IPS-18c (cell line): ENCODE results near the gene RHBG.

Source experiments
- H3K4me3 ChIP-seq: 2 replicates; pipeline ENCODE4 v1.7.0; 2013; ENCODE audit warnings: low read depth, mild to moderate bottlenecking, low read length, moderate library complexity; ENCODE audit not compliant: insufficient read depth
- H3K9me3 ChIP-seq: one replicate; pipeline ENCODE4 v1.6.1; 2013; ENCODE audit warnings: mild to moderate bottlenecking, low read length, moderate library complexity; ENCODE audit not compliant: control insufficient read depth, insufficient read depth

The RHBG gene

DNA sequence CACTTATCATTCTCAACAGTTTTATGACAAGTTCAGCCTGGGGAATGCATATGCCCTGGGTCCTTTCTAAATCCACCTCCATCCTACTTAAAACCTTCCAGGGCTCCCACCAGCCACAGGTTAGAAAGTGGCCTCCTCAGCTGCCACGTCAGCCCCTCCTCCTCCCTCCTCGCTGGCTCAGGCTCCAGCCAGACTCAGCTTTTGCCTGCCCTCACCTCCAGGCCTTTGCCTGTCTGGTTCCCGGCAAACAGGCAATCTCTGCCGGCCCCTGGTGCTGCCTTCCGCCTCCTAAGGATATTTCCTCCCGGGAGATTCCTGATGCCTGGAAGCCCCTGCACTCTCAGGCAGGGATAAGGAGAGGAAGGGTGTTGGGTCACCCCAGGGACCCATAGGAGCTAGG is 9.5 kb downstream of the RHBG start:
- no peaks in the 10 kb centered on the region for H3K9me3 ChIP-seq
- no peak overlapping the region for H3K4me3 ChIP-seq

DNA sequence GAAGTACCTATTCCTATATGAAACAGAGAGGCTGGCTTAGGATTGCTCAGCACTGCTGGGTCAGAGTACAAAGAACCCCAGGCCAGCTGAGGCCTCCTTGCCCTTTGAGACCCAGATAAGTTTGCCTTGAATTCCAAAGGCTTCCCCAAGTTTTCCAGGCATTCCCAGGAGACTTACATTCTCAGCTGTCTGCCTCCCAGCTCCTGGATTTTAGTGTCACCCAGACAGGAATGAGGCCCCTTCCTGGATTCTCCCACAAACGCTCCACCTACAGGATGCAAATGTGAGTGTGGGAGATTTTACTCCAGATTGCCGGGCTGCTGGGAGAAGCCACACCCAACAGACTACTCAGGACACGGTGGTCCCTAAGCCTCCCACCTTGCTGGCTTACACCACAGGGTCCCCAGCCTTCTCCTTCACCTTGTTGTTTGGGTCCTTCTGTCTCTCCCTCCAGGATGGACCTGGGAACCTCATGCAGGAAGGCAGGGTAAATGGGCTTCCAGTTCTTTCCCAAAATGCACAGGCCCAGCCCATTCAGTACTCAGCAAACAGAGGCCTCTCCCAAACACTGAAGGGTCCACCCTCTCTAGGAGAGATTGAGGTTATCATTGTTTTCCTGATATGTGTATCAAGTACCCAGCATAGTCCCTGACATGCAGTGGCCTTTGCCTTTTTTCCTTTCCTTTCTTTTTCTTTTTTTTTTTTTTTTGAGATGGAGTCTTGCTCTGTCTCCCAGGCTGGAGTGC is 10.6 kb downstream of the RHBG start:
- no peak overlapping the region for H3K4me3 ChIP-seq
- no peaks in the 10 kb centered on the region for H3K9me3 ChIP-seq

DNA sequence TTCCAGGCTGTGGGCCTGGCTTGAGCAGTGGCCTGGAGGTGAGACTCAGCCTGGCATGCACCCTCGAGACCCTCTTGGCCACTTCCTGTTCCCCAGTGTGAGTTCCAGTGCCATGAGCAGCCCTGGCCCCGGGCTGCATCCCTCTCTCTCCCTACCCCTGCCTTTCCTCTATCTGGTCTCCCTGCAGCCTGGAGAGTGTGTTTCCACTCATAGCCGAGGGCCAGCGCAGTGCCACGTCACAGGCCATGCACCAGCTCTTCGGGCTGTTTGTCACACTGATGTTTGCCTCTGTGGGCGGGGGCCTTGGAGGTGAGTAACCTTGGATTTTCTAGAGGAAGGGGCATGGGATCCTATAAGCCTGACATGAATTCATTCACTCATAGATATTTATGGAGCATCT is 13.6 kb downstream of the RHBG start:
- H3K4me3 ChIP-seq = no peak overlapping the region

DNA sequence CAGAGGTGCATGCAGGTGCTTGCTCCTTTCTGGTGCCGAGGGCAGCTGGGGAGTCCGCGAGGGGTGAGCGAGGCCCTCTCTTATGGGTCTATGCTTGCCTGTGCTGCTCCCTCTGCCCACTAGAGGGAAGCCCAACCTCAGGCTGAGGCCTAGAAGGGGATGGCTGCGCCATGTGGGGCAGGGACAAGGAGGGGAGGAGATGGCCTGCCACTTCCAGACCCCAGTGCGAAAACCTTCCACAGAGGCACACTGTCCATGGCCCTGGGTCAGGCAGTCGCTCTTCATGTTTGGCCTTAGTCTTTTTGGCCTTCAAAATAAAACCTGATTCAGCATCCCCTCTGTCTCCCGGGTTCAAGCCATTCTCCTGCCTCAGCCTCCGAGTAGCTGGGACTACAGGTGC is 14.0 kb downstream of the RHBG start:
- H3K4me3 ChIP-seq = no peak overlapping the region
- H3K9me3 ChIP-seq = no peaks in the 10 kb centered on the region

More for the DNA sequence above, 13.6 kb downstream of the RHBG start:
- no peaks in the 10 kb centered on the region for H3K9me3 ChIP-seq

DNA sequence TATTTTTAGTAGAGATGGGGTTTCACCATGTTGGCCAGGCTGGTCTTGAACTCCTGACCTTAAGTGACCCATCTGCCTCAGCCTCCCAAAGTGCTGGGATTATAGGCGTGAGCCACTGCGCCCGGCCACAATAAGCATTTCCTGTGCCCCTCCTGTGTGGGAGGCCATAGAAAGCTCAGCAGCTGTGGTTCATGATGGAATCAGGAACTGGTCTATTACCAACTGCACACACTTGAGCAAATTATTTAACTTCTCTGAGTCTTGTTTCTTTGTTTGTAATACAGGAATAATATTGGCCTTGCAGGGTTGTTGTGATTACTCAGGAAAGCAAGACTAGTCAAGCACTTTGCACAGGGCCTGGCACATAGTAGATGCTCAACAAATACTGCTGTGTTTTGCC is 15.0 kb downstream of the RHBG start:
- Histone ChIP-seq H3K4me3 (no peak overlapping the region), H3K9me3 (no peaks in the 10 kb centered on the region)

DNA sequence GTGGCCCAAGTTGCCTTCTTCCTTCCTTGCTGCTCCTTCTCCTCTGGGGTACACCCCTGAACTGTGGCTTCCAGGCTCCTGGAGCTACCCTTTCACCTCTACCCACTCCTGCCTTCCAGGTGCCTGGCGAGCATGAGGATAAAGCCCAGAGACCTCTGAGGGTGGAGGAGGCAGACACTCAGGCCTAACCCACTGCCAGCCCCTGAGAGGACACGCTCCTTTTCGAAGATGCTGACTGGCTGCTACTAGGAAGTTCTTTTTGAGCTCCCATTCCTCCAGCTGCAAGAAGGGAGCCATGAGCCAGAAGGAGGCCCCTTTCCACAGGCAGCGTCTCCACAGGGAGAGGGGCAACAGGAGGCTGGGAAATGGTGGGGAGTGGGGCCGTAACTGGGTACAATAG is 15.6 kb downstream of the RHBG start:
- no peak overlapping the region for H3K4me3 ChIP-seq
- H3K9me3 ChIP-seq = peaks cover under 1% of the 10 kb centered on the region

DNA sequence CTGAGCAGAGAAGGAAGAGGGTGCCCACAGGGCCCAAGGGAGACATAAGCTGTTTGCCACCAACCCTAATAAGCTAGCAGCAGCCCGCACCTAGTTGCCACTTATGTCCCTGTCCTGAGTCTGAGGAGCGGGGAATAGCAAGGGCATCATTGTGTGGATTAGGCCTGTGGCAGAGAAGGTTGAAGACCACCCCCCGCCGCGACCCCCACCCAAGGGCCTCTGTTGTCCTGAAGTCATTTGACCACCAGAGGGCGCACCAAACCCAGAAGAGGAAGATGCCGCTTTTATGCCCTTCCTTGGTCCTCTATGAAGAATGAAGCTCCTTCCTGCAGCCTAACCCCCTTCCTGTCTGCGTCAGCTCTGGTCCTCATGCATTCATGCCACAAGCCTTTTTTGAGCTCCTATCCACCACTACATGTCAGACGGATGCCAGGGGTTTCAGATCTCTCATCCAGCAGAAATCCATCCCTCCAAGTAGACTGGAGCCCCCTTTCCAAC is 16.6 kb downstream of the RHBG start:
- Histone ChIP-seq H3K4me3 (no peak overlapping the region), H3K9me3 (peaks cover 2% of the 10 kb centered on the region)

DNA sequence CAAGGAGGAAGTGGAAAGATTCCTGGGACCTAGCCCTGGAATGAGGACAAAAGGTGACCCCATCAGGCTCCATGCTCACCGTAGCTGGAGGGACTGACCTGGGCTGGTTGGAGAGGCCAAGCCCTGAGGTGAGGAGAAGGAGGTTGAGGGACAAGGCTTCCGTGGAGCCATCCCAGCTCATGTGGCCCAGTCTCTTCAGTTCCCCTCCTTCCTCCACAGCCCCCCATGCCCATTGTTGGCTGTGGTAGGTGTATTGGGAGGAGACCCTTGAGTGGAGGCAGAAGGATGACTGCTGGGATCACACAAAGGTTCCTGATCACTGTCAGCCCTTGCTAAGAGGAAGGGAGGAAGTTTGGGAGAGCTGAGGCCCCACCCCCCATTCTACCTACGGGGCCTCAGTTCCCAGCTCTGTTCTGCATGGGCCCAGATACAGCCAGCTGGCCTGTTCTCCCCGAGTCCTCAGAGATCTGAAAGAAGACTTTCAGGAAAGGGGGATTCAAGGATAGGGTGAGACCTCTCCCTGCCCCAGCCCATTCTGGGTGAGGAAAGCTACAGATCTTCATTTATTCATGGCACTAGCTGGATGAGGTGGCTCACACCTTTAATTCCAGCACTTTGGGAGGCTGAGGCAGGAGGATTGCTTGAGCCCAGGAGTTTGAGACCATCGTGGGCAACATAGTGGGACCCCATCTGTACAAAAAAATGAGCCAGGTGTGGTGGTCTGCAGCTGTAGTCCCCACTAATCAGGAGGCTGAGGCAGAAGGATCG is 17.3 kb downstream of the RHBG start:
- Histone ChIP-seq H3K9me3 (peaks cover 4% of the 10 kb centered on the region), H3K4me3 (no peak overlapping the region)

DNA sequence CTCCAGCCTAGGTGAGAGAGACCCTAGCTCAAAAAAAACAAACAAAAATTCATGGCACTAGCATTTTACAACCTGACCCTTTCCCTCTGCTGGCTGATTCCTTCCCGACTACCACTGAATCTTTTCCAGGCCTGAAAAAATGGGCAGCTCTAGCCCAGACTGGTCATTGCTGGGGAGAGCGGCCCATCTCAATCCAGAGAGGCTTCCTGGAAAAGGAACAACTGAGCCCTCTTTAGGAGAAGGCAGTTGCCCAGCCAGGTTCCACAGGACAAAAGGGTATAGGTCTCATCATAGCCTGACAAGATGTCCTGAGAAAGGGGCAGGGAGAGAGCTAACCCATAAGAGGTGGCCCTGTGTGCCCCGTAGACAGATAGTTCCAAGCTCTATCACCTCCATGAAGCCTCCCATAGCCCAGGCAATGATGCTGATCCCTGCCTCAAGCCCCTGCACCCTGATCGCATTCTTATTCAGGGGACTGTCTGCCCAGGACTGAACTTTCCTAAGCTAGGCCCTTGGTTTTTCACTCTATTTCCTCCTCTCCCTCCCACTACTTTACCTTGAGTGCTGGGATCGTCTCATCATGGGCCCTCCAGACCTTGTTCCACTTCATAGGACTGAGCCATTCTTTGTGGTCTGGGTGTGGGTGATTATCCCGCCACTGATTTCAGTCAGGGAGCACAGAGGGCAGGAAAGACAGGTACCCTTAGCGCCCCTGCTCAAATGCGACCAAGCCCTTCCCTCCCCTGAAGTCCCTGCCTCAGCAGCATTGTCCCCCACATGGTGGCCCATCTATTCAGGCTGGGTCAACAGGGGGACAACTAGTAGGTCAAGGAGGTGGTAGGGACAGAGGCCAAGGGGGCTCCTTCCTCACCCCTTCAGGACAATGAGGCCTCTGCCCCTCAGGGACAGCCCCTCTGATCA is 18.2 kb downstream of the RHBG start:
- H3K9me3 ChIP-seq = peaks cover 4% of the 10 kb centered on the region
- H3K4me3 ChIP-seq = no peak overlapping the region

DNA sequence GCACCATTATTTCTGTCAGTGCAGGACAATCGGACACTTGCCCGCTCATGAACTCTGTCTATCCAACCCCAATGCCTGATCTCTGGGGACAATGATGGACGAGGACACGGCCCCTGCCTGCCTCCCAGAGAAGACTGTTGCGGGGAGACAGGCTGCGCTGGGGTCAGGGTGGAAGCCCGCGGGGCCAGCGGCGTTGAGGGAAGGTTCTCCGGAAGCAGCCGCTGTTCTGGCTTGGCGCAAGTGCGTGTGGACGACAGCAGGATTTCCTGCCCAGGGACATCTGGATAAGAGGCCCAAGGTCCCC is 18.8 kb downstream of the RHBG start:
- Histone ChIP-seq H3K4me3 (no peak overlapping the region; the same call in 1 of the 2 replicates), H3K9me3 (peaks cover 4% of the 10 kb centered on the region)

DNA sequence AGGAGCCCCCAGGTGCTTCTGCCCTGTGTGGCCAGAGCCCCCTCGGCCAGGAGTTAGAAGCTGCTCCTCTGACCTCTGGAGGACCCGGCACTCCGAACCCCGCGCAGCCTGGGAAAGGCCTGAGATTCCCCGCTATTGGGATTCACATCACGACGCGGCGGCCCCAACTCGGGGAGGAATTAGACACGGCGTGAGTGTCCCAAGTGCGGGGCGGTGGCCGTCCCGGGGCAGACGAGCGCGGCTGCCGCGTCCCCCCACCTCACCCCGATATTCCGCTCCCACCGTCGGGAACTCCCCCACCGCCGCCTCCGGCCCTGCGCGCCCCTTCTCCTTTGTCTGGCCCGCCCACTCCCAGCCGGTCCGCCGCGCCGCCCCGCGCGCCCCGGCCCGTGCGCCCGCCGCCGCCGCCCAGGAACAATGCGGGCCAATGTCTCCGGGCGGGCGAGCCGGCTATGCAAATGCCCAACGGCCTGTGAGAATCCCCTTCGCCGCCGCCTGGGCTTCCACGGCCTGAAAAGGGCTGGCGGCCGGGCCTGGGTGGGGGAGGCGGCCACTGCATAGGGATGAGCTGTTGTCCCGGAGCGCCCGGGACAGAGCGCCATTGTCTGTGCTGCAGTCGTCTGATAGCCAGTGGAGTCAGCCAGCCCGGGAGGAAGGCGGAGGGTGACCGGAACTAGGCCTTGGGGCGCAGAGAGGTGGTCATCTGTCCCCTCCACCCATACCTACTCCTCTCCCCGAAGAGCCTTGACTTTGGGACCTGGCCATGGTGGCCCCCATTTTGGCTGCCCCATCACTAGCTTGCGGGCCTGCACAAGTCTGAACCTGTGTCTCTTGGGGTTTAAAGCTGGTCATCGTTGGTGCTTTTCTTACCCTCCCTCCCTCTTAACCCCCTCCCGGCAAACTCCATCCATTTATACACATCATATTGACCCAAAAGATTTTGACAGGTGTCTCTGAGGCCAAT is 19.4 kb downstream of the RHBG start:
- Histone ChIP-seq H3K4me3 (no peak overlapping the region; the same call in 1 of the 2 replicates), H3K9me3 (peaks cover 4% of the 10 kb centered on the region)

DNA sequence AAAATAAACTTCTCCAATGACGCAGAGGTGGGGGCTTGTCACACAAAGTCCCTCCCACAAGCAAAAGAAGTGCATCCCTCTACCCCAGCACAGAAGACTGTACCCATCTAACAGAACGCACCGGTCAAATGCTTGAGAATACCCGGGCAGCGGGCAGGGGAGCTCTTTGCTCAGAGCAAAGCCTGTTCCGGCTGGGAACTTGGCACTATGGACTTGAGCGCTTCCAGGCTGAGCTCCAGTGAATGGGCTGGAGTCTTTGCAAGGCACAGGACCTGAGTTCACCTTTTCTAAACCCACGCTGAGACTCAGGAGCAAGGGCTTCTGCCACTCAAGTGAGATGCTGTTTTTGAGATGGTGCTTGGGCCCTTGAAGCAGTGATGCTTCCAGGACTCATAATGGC is 20.3 kb downstream of the RHBG start:
- H3K4me3 ChIP-seq = no peak overlapping the region
- peaks cover 4% of the 10 kb centered on the region for H3K9me3 ChIP-seq

DNA sequence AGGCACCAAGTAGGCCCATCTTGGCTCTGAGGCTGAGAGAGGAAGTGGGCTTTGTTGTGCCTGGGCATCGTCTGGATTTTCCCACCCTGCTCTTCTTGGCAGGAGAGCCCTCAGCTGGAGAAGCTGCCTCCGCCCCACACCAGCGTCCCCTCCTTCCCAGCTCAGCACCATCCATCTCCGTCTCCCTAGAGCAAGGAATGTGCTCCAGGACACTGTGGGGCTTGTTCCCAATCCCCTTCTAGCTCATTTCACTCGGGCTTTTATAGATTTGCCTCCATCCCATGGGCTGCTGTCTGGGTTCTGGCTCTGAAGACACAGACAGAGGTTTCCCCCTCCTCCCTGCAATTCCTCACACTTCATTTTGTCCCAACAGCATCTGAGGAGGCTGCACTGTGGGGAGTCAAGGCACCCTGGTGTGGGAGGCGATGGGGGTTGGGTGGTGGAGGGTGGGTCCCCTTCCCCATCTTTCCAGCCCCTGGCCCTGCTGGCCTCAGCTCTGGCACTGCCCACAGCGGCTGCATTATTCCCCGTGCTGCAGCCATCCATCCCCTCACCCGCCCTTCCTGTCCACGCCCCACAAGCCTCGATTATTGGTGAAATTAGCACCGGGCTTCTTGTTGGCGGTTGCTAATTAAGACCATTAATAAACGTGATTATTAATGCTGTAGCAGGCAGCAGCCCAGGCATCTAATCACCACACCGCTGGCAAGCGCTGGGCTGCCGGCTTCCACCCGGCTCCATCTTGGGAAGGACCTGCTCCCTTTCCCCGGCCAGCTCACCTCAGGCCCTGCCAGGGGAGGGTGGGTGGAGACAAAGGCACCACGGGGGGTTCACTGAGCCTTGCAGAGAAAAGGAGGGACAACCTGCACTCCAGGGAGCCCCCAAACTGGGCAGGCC is 21.7 kb downstream of the RHBG start:
- no peak overlapping the region for H3K4me3 ChIP-seq
- peaks cover 4% of the 10 kb centered on the region for H3K9me3 ChIP-seq

DNA sequence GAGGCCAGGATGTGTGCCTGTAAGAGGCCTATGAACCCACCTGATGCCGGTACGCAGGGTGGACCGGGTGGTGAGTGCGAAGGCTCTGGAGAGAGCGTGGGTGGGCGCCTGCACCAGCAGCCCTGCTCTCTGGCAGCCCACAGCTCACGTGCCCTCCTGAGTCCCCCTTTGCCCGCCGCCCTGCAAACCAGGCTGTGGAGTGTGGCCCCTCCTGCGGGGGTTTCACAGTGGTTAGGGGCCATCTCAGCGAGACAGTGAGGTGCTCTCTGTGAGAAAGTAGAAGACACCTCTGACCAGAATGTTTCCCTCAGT is 22.3 kb downstream of the RHBG start:
- no peak overlapping the region for H3K4me3 ChIP-seq
- peaks cover 4% of the 10 kb centered on the region for H3K9me3 ChIP-seq

DNA sequence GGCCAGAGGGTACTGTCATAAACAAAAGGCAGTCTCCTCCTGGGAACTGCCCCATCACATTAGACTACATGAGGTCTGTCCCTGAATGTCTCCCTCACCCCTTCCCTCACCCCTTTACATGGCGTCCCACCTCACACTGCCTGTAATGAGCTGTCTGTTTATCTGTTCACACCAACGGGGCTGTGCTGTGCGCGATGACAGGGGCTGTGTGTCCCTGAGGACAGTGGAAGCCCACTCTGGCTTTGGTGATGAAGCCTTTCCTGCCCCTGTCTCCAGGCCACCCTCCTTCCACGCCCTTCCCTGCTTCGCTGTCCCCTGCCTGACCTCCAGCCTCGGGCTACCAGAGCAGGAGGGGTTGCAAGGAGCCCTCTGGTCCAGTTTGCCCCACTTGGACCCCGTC is 22.7 kb downstream of the RHBG start:
- H3K4me3 ChIP-seq = no peak overlapping the region
- peaks cover 4% of the 10 kb centered on the region for H3K9me3 ChIP-seq

DNA sequence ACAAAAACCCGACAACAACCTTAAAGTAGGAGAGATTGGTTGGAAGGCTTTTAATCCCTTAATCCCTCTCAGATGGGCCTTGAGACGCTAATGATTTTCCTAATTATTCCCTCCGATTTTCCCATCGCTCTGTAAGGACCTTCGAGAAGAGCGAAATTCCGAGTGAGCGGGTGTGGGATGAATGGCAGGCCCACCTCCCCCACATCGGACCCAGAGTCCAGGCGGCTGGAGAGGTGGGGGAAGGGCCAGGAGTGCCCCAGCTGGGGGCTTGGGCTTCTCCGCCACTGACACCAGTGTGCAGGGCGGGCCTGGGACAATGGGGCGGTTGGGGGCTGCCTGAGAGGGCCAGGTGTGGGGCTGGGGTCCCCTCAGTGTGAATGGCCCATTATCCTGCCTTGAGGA is 23.4 kb downstream of the RHBG start:
- no peak overlapping the region for H3K4me3 ChIP-seq
- peaks cover 4% of the 10 kb centered on the region for H3K9me3 ChIP-seq
